ENCODE measurements around the gene ST3GAL2. TPM values are rescaled to one million over a fixed set of nuclear protein-coding genes. Genes with fewer than 3 reads are reported as not detected.
"Not testable (repeated sequence)": the region's sequence is repeated elsewhere in the genome, so short reads cannot be mapped to it uniquely, and the experiment has no call there.

The ST3GAL2 gene
- total RNA-seq, 2 donors from 2014 or later: 9.1 to 11.2 TPM

DNA sequence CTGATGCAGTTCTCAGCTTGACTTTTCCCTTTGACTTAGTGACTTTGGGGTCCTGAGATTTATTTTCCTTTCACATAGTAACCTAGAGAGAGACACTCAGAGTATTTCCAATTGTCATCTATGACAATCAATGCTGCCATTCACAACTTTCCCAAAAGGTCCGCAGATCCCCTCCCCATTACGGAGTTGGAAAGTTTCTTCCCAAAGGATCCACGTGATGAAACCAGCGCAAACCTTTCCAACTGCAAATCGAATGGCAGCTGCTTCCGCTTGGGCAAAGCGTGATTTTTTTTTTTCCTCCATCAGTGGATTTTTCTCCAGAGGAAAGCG lies 15.0 kb upstream of the ST3GAL2 start:
- Histone ChIP-seq H3K4me3 (peak overlapping the region; percentile 92 to 94), H3K4me1 (peaks cover 30% of the 10 kb centered on the region), H3K27ac (peak overlapping the region in 3 of 4 donors; percentile 90 to 97 (median 91)), H3K36me3 (replicated peaks in 1 of 2; ENCODE audit: insufficient read depth in 1 of 2, low read depth in 2 of 2) (no peaks in the 10 kb centered on the region), H3K9me3 (no peaks in the 10 kb centered on the region), H3K27me3 (no peaks in the 10 kb centered on the region)
- intact Hi-C loops (cut with DNase I): no loop called here
- no peak for ATAC-seq
- 0% methylated on average over 8 of the region's 8 CpGs for WGBS, 2 donors
- TF ChIP-seq, protein P1, sequence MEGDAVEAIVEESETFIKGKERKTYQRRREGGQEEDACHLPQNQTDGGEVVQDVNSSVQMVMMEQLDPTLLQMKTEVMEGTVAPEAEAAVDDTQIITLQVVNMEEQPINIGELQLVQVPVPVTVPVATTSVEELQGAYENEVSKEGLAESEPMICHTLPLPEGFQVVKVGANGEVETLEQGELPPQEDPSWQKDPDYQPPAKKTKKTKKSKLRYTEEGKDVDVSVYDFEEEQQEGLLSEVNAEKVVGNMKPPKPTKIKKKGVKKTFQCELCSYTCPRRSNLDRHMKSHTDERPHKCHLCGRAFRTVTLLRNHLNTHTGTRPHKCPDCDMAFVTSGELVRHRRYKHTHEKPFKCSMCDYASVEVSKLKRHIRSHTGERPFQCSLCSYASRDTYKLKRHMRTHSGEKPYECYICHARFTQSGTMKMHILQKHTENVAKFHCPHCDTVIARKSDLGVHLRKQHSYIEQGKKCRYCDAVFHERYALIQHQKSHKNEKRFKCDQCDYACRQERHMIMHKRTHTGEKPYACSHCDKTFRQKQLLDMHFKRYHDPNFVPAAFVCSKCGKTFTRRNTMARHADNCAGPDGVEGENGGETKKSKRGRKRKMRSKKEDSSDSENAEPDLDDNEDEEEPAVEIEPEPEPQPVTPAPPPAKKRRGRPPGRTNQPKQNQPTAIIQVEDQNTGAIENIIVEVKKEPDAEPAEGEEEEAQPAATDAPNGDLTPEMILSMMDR (IDR thresholded peaks at IDR 0.05): no peak
- TF ChIP-seq POLR2A (IDR thresholded peaks at IDR 0.05): no peak
- no peak for DNase-seq

- Histone ChIP-seq H3K27ac (peak overlapping the region in 3 of 4 donors; percentile 90 to 97 (median 91)), H3K36me3 (replicated peaks in 1 of 2; ENCODE audit: insufficient read depth in 1 of 2, low read depth in 2 of 2) (no peaks in the 10 kb centered on the region), H3K4me3 (no peak overlapping the region), H3K27me3 (no peaks in the 10 kb centered on the region), H3K9me3 (no peaks in the 10 kb centered on the region), H3K4me1 (peaks cover 28% of the 10 kb centered on the region)
- 91 to 96% methylated on average over 11 of the region's 11 CpGs for WGBS, 2 donors
- TF ChIP-seq, protein P1 (IDR thresholded peaks at IDR 0.05): no peak
- TF ChIP-seq POLR2A (IDR thresholded peaks at IDR 0.05): no peak
- no peak for DNase-seq
- intact Hi-C loops (cut with DNase I): no loop called here
- ATAC-seq: no peak
Measured at GRCh38 chr16:70453117-70453891, 14.4 kb upstream of the ST3GAL2 start.

GRCh38 chr16:70451004-70451340 lies 12.1 kb upstream of the ST3GAL2 start:
- H3K27me3 ChIP-seq; H3K36me3 ChIP-seq (replicated peaks in 1 of 2; ENCODE audit: insufficient read depth in 1 of 2, low read depth in 2 of 2); ATAC-seq; H3K27ac ChIP-seq; DNase-seq; H3K4me3 ChIP-seq; H3K9me3 ChIP-seq; intact Hi-C loops (cut with DNase I): not testable (repeated sequence)
- H3K4me1 ChIP-seq: peaks cover 17% of the 10 kb centered on the region
- WGBS, 2 donors: 47% methylated on average over 25 of the region's 25 CpGs; no CpG with 5 or more reads in 1 of the 2 donors

DNA sequence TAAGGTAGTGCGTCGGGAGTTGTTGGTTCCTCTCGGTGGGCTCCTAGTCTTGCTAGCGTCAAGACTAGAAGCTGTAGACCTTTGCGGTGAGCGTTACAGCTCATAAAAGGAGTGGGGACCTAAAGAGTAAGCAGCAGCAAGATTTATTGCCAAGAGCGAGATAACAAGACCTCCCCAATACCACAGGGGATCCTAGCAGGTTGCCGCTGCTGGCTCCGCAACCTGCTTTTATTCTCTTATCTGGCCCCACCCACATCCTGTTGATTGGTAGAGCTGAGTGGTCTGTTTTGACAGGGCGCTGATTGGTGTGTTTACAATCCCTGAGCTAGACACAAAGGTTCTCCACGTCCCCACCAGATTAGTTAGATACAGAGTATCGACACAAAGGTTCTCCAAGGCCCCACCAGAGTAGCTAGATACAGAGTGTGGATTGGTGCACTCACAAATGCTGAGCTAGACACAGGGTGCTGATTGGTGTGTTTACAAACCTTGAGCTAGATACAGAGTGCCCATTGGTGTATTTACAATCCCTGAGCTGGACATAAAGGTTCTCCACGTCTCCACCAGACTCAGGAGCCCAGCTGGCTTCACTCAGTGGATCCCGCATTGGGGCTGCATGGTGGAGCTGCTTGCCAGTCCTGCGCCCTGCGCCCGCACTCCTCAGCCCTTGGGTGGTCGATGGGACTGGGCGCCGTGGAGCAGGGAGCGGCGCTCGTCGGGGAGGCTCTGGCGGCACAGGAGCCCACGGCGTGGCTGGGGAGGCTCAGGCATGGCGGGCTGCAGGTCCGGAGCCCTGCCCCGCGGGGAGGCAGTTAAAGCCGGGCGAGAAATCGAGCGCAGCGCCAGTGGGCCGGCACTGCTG lies 11.5 kb upstream of the ST3GAL2 start:
- H3K4me3 ChIP-seq; DNase-seq; ATAC-seq; H3K36me3 ChIP-seq (replicated peaks in 1 of 2; ENCODE audit: insufficient read depth in 1 of 2, low read depth in 2 of 2); H3K27ac ChIP-seq; intact Hi-C loops (cut with DNase I); H3K9me3 ChIP-seq; H3K27me3 ChIP-seq: not testable (repeated sequence)
- peaks cover 11% of the 10 kb centered on the region for H3K4me1 ChIP-seq
- 77 to 86% methylated on average over 35 to 36 of the region's 37 CpGs for WGBS, 2 donors

GRCh38 chr16:70448075-70448474 lies 9.2 kb upstream of the ST3GAL2 start:
- H3K27me3 ChIP-seq: no peaks in the 10 kb centered on the region
- H3K27ac ChIP-seq: no peak overlapping the region
- H3K9me3 ChIP-seq: no peaks in the 10 kb centered on the region
- intact Hi-C loops (cut with DNase I): no loop called here
- ATAC-seq: no peak
- TF ChIP-seq, protein P1 (IDR thresholded peaks at IDR 0.05): no peak
- WGBS, 2 donors: 82 to 90% methylated on average over 6 of the region's 6 CpGs
- no peaks in the 10 kb centered on the region for H3K36me3 ChIP-seq (replicated peaks in 1 of 2; ENCODE audit: insufficient read depth in 1 of 2, low read depth in 2 of 2)
- H3K4me1 ChIP-seq: peaks cover 3% of the 10 kb centered on the region
- no peak overlapping the region for H3K4me3 ChIP-seq
- DNase-seq: no peak
